LNCAP (cell line): ENCODE data around the gene SBF2.

Experiments
- CTCF ChIP-seq: fragments of 450-650 bp; IDR thresholded peaks from 2 replicates; pipeline ENCODE4 v1.5.1; 2017; ENCODE audit warnings: mild to moderate bottlenecking

The SBF2 gene

GRCh38 chr11:9820260-9820659, 473.8 kb downstream of the SBF2 start:
- no peak for TF ChIP-seq CTCF

- no peak for TF ChIP-seq CTCF
Measured at GRCh38 chr11:9817191-9817590, 476.8 kb downstream of the SBF2 start.

- no peak for TF ChIP-seq CTCF
Measured at GRCh38 chr11:9815486-9816136, 478.4 kb downstream of the SBF2 start.

GRCh38 chr11:9814108-9814507, 479.9 kb downstream of the SBF2 start:
- TF ChIP-seq CTCF = no peak

- no peak for TF ChIP-seq CTCF
Measured at GRCh38 chr11:9808943-9809342, 485.1 kb downstream of the SBF2 start.

GRCh38 chr11:9806946-9807687, 486.9 kb downstream of the SBF2 start:
- no peak for TF ChIP-seq CTCF

- no peak for TF ChIP-seq CTCF
Measured at GRCh38 chr11:9804419-9804902, 489.6 kb downstream of the SBF2 start.
